Stomach (tissue), 9 donors: ENCODE measurements around the gene MRPS18B. TPM values are rescaled to one million over a fixed set of nuclear protein-coding genes. Genes with fewer than 3 reads are reported as not detected.
A peak's percentile ranks its signal among the peaks of the same experiment; 100 is the strongest.
"Not testable (repeated sequence)": the region's sequence is repeated elsewhere in the genome, so short reads cannot be mapped to it uniquely, and the experiment has no call there.

Experiments used
- DNase-seq, 2 donors: peaks; one replicate each; pipeline versions ENCODE4 v3.0.0 to v3.0.0-alpha.2; 2013 to 2019
- H3K27ac ChIP-seq, 5 donors: fragments of 200-600 bp in 4 of 5; sonication (generic) in 4 of 5; one replicate each; pipeline ENCODE4 v1.5.1; 2013 to 2019; ENCODE audit warnings: mild to moderate bottlenecking in 1 of 5, moderate library complexity in 1 of 5
- H3K27me3 ChIP-seq, 3 donors: fragments of 200-600 bp; sonication (generic); one replicate each; pipeline ENCODE4 v1.5.1; 2017 to 2019; ENCODE audit warnings: mixed run types in 1 of 3
- H3K36me3 ChIP-seq, 4 donors: fragments of 200-600 bp; sonication (generic); 1 replicate in 3 of 4; 2 replicates in 1 of 4; pipeline ENCODE4 v1.5.1; 2016 to 2019
- H3K4me1 ChIP-seq, 4 donors: fragments of 200-600 bp; sonication (generic); one replicate each; pipeline ENCODE4 v1.5.1; 2016 to 2019
- H3K4me3 ChIP-seq, 4 donors: fragments of 200-600 bp; sonication (generic) in 3 of 4; one replicate each; pipeline ENCODE4 v1.5.1; 2016 to 2019; ENCODE audit warnings: mild to moderate bottlenecking in 1 of 4
- H3K9me3 ChIP-seq, 4 donors: fragments of 200-600 bp; sonication (generic); one replicate each; pipeline ENCODE4 v1.5.1; 2016 to 2019
- EP300 ChIP-seq: sonication (generic); formaldehyde crosslinking; IDR thresholded peaks from one replicate; pipeline ENCODE4 v1.6.1; 2017; ENCODE audit warnings: antibody characterized with exemption
- POLR2A ChIP-seq, 4 donors: fragments of 450-650 bp; IDR thresholded peaks; one replicate each; pipeline ENCODE4 v1.6.1; 2016; ENCODE audit warnings: antibody characterized with exemption in 4 of 4, control low read depth in 2 of 4, mild to moderate bottlenecking in 1 of 4, moderate library complexity in 1 of 4
- POLR2AphosphoS5 ChIP-seq, 3 donors: sonication (generic); formaldehyde crosslinking; IDR thresholded peaks; one replicate each; pipeline ENCODE4 v1.6.1; 2016; ENCODE audit warnings: antibody characterized with exemption in 3 of 3
- WGBS, 5 donors: extraction: QIAGEN DNeasy Blood & Tissue Kit in 3 of 5; methylation state at CpG; one replicate each; pipeline versions ENCODE4 v1.1.5 to v1.1.7; 2013 to 2018; 5-methylcytosine and 5-hydroxymethylcytosine counted together
- intact Hi-C: fragments of 100-400 bp; cut with DNase I; formaldehyde crosslinking; loops from one replicate; pipeline ENCODE4 v1.15.1; 2023; ENCODE audit warnings: low total_unique reads
- polyA plus RNA-seq, 3 donors: library from polyadenylated mRNA; stranded (reverse); fragments of 200-250 nt; gene quantifications; one replicate each; pipeline ENCODE4 v1.2.3, GENCODE V29; 2013
- total RNA-seq, 5 donors: library from RNA; depleted of rRNA; stranded (reverse); fragments of >200 nt; gene quantifications; one replicate each; pipeline versions ENCODE4 v1.1.0 to v1.2.3, GENCODE V29; 2014 to 2016
- TF ChIP-seq, protein P1 (sequence below), 7 experiments: fragments of 450-650 bp in 4 of 7; fragments of 200-600 bp in 3 of 7; sonication (generic) in 3 of 7; IDR thresholded peaks; one replicate each; pipeline ENCODE4 v1.5.1; 2016 to 2019; ENCODE audit warnings: antibody characterized with exemption in 7 of 7, control low read depth in 2 of 7, mild to moderate bottlenecking in 1 of 7
- donor health status: healthy with polysubstance abuse.
- donor health status: Bipolar disorder and iron deficiency.
- donor health status: healthy.

Gene MRPS18B
- total and polyA plus RNA-seq, 8 donors: 6.4 to 71.2 (median 44.4) TPM

DNA sequence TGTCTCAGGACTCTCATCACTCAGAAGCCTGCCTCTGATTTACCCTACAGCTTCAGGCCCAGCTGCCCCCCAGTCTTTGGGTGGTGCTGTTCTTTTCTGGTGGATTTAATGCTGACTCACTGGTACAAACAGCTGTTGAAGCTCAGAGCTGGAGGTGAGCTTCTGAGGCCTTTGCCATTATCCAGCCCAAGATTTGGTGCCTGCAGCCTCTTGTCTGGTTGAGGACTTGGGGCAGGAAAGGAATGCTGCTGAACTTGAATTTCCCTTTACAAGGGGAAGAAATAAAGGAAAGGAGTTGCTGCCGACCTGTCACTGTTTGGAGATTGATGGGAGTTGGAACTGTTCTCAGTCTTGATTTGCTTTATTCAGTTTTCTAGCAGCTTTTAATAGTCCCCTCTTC, 26.6 kb upstream of the MRPS18B start:
- DNase-seq: peak in 1 of 2 donors; percentile 79
- Histone ChIP-seq H3K36me3 (peaks cover 50 to 94% (median 92%) of the 10 kb centered on the region in 4 donors), H3K9me3 (no peaks in the 10 kb centered on the region), H3K4me3 (no peak overlapping the region), H3K4me1 (peaks cover 4 to 13% (median 11%) of the 10 kb centered on the region in 4 donors), H3K27ac (peak overlapping the region in 4 of 5 donors; percentile 24 to 37 (median 28)), H3K27me3 (no peaks in the 10 kb centered on the region)
- intact Hi-C loops: loop anchor here (10.0 kb wide), 1 partner anchor 46 kb away; no protein-coding TSS in a partner anchor
- TF ChIP-seq POLR2A (IDR thresholded peaks at IDR 0.05): no peak
- TF ChIP-seq, protein P1, sequence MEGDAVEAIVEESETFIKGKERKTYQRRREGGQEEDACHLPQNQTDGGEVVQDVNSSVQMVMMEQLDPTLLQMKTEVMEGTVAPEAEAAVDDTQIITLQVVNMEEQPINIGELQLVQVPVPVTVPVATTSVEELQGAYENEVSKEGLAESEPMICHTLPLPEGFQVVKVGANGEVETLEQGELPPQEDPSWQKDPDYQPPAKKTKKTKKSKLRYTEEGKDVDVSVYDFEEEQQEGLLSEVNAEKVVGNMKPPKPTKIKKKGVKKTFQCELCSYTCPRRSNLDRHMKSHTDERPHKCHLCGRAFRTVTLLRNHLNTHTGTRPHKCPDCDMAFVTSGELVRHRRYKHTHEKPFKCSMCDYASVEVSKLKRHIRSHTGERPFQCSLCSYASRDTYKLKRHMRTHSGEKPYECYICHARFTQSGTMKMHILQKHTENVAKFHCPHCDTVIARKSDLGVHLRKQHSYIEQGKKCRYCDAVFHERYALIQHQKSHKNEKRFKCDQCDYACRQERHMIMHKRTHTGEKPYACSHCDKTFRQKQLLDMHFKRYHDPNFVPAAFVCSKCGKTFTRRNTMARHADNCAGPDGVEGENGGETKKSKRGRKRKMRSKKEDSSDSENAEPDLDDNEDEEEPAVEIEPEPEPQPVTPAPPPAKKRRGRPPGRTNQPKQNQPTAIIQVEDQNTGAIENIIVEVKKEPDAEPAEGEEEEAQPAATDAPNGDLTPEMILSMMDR (IDR thresholded peaks at IDR 0.05): no peak
- TF ChIP-seq POLR2AphosphoS5 (IDR thresholded peaks at IDR 0.05): no peak
- WGBS, 5 donors: 13 to 31% (median 25%) methylated on average over 1 of the region's 1 CpG

DNA sequence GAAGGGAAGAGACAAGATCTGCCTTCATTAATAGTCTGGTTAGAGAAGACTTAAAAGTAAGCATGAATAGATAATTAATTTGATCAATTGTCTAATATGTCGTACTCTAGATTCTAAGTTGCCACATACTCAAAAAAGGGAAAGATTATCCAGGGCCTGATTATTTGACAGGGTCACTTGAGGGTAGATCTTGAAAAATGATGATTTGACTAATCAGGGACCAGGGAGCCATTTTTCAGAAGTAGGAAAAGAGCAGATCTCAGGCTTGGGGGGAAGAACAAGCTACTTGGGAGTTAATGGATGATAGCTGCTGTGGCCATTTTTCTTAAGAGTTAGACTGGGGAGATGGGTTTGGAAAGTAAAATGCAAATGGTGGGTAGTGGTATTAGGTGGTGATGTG, 25.4 kb upstream of the MRPS18B start:
- peaks cover 37 to 88% (median 80%) of the 10 kb centered on the region in 4 donors for H3K36me3 ChIP-seq
- intact Hi-C loops: loop anchor here (10.0 kb wide), 1 partner anchor 47 kb away; no protein-coding TSS in a partner anchor
- H3K4me3 ChIP-seq: no peak overlapping the region
- no peaks in the 10 kb centered on the region for H3K9me3 ChIP-seq
- no peak for TF ChIP-seq POLR2A (IDR thresholded peaks at IDR 0.05)
- no peak for TF ChIP-seq POLR2AphosphoS5 (IDR thresholded peaks at IDR 0.05)
- TF ChIP-seq, protein P1 (IDR thresholded peaks at IDR 0.05): no peak
- TF ChIP-seq EP300: no peak
- H3K27ac ChIP-seq: no peak overlapping the region
- H3K27me3 ChIP-seq: no peaks in the 10 kb centered on the region
- H3K4me1 ChIP-seq: peaks cover 4 to 13% (median 11%) of the 10 kb centered on the region in 4 donors
- DNase-seq: no peak
- WGBS, 5 donors: 97 to 100% (median 100%) methylated on average over 1 of the region's 1 CpG

GRCh38 chr6:30597315-30598144, 20.1 kb upstream of the MRPS18B start:
- not testable (repeated sequence) for H3K4me3 ChIP-seq, H3K27me3 ChIP-seq, H3K9me3 ChIP-seq
- DNase-seq: peak; percentile 90
- peak in 1 of 3 donors; percentile 68 for TF ChIP-seq POLR2AphosphoS5 (IDR thresholded peaks at IDR 0.05)
- TF ChIP-seq, protein P1 (IDR thresholded peaks at IDR 0.05): peak in 5 of 7 experiments; percentile 56 to 86 (median 84)
- Histone ChIP-seq H3K36me3 (peaks cover 15 to 64% (median 51%) of the 10 kb centered on the region in 4 donors), H3K4me1 (peaks cover 0 to 21% (median 0%) of the 10 kb centered on the region in 4 donors), H3K27ac (peak overlapping the region in 2 of 5 donors; percentile 1 to 39)
- 68 to 73% (median 70%) methylated on average over 15 of the region's 15 CpGs for WGBS, 5 donors
- intact Hi-C loops: loop anchor here (10.0 kb wide), 1 partner anchor 53 kb away; no protein-coding TSS in a partner anchor

DNA sequence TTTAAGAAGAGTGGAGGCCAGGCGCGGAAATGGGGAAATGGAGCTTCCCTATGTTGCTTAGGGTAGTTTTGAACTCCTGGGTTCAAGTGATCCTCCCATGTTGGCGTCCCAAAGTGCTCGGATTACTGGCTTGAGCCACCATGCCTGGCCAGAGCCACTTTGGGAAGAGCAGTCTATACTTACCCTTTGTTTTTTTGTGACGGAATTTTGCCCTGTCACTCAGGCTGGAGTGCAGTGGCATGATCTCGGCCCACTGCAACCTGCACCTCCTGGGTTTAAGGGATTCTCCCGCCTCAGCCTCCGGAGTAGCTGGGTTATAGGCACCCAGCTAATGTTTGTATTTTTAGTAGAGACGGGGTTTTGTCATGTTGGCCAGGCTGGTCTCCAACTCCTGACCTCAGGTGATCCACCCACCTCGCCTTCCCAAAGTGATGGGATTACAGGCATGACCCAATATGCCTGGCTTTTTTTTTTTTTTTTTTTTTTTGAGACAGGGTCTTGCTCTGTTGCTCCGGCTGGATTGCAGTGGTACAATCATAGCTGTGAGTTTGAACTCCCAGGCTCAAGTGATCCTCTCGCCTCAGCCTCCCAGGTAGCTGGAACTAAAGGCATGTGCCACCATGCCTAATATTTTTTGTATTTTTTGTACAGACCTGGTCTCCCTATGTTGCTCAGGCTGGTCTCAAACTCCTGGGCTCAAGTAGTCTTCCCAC, 18.6 kb upstream of the MRPS18B start:
- Histone ChIP-seq H3K4me1 (peaks cover 0 to 21% (median 0%) of the 10 kb centered on the region in 4 donors), H3K4me3 (no peak overlapping the region), H3K27ac (no peak overlapping the region), H3K27me3 (no peaks in the 10 kb centered on the region), H3K36me3 (peaks cover 30 to 65% (median 51%) of the 10 kb centered on the region in 4 donors), H3K9me3 (no peaks in the 10 kb centered on the region)
- DNase-seq: no peak
- intact Hi-C loops: loop anchor here (10.0 kb wide), 1 partner anchor 54 kb away; no protein-coding TSS in a partner anchor
- WGBS, 5 donors: 69 to 75% (median 73%) methylated on average over 11 to 12 of the region's 12 CpGs
- TF ChIP-seq EP300: no peak
- TF ChIP-seq POLR2AphosphoS5 (IDR thresholded peaks at IDR 0.05): peak in 1 of 3 donors; percentile 1
- TF ChIP-seq POLR2A (IDR thresholded peaks at IDR 0.05): no peak
